Parathyroid adenoma (tissue), 2 donors: Measurements from ENCODE around the gene C10orf120.

Experiments
- H2AFZ ChIP-seq: fragments of 300-600 bp; sonication (generic); one replicate; pipeline ENCODE4 v1.7.0; 2017; ENCODE audit warnings: antibody characterized with exemption, mild to moderate bottlenecking
- H3K27ac ChIP-seq: fragments of 300-600 bp; sonication (generic); one replicate; pipeline ENCODE4 v1.7.0; 2017
- H3K27me3 ChIP-seq: fragments of 300-600 bp; sonication (generic); one replicate; pipeline ENCODE4 v1.7.0; 2017; ENCODE audit warnings: low read length; ENCODE audit not compliant: control insufficient read depth, insufficient read depth
- H3K36me3 ChIP-seq: fragments of 300-600 bp; sonication (generic); one replicate; pipeline ENCODE4 v1.7.0; 2017; ENCODE audit warnings: low read length; ENCODE audit not compliant: control insufficient read depth, insufficient read depth
- H3K4me1 ChIP-seq: fragments of 300-600 bp; sonication (generic); one replicate; pipeline ENCODE4 v1.7.0; 2017; ENCODE audit warnings: control low read depth
- H3K4me2 ChIP-seq: fragments of 300-600 bp; sonication (generic); one replicate; pipeline ENCODE4 v1.7.0; 2017; ENCODE audit warnings: low read length
- H3K4me3 ChIP-seq: fragments of 300-600 bp; sonication (generic); one replicate; pipeline ENCODE4 v1.7.0; 2017; ENCODE audit warnings: low read depth, low read length
- H3K79me2 ChIP-seq: fragments of 300-600 bp; sonication (generic); one replicate; pipeline ENCODE4 v1.7.0; 2017; ENCODE audit warnings: control low read depth
- H3K9ac ChIP-seq: fragments of 300-600 bp; sonication (generic); one replicate; pipeline ENCODE4 v1.7.0; 2017; ENCODE audit warnings: mild to moderate bottlenecking
- H3K9me3 ChIP-seq: fragments of 300-600 bp; sonication (generic); one replicate; pipeline ENCODE4 v1.7.0; 2017; ENCODE audit warnings: low read length; ENCODE audit not compliant: control insufficient read depth
- TF ChIP-seq, protein P1 (sequence below): fragments of 300-600 bp; sonication (generic); IDR thresholded peaks from one replicate; pipeline ENCODE4 v1.7.0; 2017; ENCODE audit warnings: antibody characterized with exemption, mild to moderate bottlenecking
- donor health status: primary hyperparathyroidism.

C10orf120 gene

DNA sequence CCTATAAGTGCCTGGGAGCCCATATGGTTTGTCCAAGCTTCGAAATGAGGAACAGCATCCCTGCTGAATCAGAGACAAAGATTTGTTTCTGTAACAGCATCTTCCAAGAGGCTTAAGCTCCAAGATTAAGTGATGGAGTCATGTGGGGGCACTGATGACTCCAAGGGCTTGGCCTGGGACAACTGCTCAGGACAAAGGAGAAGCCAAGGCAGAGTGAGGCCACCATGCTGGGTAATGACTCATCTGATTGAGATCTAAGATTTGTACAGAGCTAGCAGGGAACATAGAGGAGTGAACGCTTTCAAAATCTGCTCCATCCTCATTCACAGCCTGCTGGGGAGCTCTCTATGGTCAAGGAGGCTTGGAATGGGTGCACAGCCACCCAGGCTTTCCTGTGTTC, 49.3 kb downstream of the C10orf120 start:
- no peaks in the 10 kb centered on the region for H3K4me1 ChIP-seq
- no peaks in the 10 kb centered on the region for H3K79me2 ChIP-seq
- TF ChIP-seq, protein P1, sequence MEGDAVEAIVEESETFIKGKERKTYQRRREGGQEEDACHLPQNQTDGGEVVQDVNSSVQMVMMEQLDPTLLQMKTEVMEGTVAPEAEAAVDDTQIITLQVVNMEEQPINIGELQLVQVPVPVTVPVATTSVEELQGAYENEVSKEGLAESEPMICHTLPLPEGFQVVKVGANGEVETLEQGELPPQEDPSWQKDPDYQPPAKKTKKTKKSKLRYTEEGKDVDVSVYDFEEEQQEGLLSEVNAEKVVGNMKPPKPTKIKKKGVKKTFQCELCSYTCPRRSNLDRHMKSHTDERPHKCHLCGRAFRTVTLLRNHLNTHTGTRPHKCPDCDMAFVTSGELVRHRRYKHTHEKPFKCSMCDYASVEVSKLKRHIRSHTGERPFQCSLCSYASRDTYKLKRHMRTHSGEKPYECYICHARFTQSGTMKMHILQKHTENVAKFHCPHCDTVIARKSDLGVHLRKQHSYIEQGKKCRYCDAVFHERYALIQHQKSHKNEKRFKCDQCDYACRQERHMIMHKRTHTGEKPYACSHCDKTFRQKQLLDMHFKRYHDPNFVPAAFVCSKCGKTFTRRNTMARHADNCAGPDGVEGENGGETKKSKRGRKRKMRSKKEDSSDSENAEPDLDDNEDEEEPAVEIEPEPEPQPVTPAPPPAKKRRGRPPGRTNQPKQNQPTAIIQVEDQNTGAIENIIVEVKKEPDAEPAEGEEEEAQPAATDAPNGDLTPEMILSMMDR = no peak
- H3K27me3 ChIP-seq = no peaks in the 10 kb centered on the region
- H3K36me3 ChIP-seq = no peaks in the 10 kb centered on the region
- H2AFZ ChIP-seq = no peak overlapping the region
- H3K9ac ChIP-seq = no peak overlapping the region
- H3K4me2 ChIP-seq = no peak overlapping the region
- no peak overlapping the region for H3K27ac ChIP-seq
- no peaks in the 10 kb centered on the region for H3K9me3 ChIP-seq
- no peak overlapping the region for H3K4me3 ChIP-seq

DNA sequence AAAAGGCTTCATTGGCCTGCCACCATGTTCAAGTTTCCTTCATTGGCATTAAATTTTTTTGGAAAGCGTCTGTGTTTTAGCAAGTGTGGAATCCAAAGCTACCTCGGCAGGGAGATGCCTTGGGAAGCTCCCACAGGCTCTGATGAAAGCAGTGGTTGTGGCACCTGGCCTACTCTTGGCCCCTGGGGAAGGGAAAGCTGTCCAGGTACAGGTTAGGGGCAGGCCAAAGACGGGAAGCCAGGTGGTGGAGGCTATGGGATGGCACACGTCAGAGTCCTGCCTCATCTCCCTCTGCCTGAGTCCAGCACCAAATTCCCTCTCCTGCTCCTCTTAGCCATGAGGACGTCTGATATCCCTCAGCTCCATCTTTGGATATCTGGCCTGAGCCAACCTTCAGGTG, 49.7 kb downstream of the C10orf120 start:
- H3K9me3 ChIP-seq = no peaks in the 10 kb centered on the region
- H3K27ac ChIP-seq = no peak overlapping the region
- no peaks in the 10 kb centered on the region for H3K36me3 ChIP-seq
- H3K27me3 ChIP-seq = no peaks in the 10 kb centered on the region
- H3K9ac ChIP-seq = no peak overlapping the region
- no peaks in the 10 kb centered on the region for H3K79me2 ChIP-seq
- H2AFZ ChIP-seq = no peak overlapping the region
- H3K4me2 ChIP-seq = no peak overlapping the region
- H3K4me3 ChIP-seq = no peak overlapping the region
- no peaks in the 10 kb centered on the region for H3K4me1 ChIP-seq
- TF ChIP-seq, protein P1 = no peak

- Histone ChIP-seq H3K9ac (no peak overlapping the region), H3K4me3 (no peak overlapping the region), H3K79me2 (no peaks in the 10 kb centered on the region), H3K4me1 (no peaks in the 10 kb centered on the region), H3K27ac (no peak overlapping the region), H3K27me3 (no peaks in the 10 kb centered on the region), H3K36me3 (no peaks in the 10 kb centered on the region), H2AFZ (no peak overlapping the region), H3K4me2 (no peak overlapping the region), H3K9me3 (no peaks in the 10 kb centered on the region)
- TF ChIP-seq, protein P1 = peak; percentile 44
These were observed 50.8 kb downstream of the C10orf120 start for GRCh38 chr10:122648599-122649428.
